SH-SY5Y (cell line): Measurements from ENCODE around the gene ELFN2.

Source experiments
- GATA2 ChIP-seq: IDR thresholded peaks from 2 replicates; pipeline ENCODE4 v1.6.1; 2011; ENCODE audit warnings: mild to moderate bottlenecking, low read depth, low read length
- GATA3 ChIP-seq: IDR thresholded peaks from 2 replicates; pipeline ENCODE4 v1.6.1; 2011; ENCODE audit warnings: low read depth, mild to moderate bottlenecking, low read length, moderate library complexity

DNA sequence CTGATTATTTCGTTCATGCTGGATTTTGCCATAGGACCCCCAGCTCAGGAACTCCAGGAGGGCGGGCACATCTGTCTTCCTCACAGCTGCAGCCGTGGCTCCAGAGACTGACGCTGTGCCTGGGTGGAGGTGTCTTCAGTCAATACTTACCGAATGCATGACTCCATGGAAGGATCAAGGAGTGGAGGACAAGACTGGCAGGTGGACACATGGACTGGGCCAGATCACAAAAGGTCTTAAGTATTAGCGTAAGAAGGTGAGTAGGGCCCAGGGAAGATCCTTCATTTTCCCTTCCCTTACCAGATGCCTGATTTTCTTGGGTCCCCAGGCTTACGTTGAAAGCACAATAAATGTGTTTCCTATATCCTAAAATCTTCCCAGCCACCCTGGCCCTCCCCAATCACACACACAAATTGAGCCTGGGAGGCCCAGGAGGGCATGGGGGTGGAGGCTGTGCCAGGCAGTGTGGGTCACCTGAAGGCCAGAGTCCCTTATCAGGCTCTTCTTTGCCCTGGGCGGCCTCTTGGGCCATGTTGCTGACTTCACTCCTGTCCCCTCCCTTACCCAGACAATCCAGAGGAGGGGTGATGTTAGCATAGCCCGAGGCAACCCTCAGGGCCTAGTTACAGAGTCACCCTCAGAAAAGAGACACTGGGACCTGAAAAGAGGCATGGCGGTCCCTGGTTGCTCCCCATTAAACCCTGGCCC lies 88.6 kb downstream of the ELFN2 start:
- no peak for TF ChIP-seq GATA3
- no peak for TF ChIP-seq GATA2
